GM19328 (cell line): ENCODE results near the gene COL18A1.
"Not testable (repeated sequence)": the region's sequence is repeated elsewhere in the genome, so short reads cannot be mapped to it uniquely, and the experiment has no call there.

Source experiments
- ATAC-seq: cut with Tn5 transposase; IDR thresholded peaks from one replicate; pipeline ENCODE4 v1.9.1; 2021; ENCODE audit warnings: mild to moderate bottlenecking, moderate library complexity; ENCODE audit not compliant: unreplicated experiment

Gene COL18A1

DNA sequence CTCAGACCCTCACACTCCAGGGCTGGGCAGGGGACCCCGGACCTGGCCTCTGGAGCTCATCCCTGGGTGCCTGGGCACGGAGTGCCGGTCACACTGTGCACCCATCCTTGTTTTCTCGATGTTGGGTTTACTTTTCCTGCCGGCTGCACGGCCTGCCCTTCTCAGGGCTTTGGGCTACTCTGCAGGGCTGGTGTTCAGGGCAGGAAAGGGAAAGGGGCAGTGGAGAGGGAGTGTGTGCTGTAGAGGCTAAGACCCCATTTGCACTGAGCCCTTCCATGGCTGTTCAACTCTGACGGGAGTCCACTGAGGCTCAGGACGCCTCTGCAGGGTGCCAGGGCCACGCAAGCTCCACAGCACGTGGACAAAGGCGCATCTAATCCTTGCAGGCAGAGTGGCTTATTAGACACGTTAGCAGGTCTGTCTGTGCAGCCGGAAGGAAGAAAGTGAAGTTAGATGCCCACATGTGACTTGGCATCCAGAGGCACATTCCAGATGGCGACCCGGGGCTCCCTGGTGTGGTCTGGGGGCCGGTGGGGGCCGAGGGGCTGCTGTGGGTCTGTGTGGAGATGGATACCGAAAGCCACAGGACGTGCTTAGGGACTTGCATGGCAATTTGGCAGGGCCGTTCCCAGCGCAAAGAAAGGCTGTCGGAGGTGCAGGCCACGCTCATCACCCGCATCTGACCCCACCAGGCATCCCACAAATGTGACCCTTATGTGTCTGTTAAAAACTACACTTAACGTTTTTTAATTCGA, 33.6 kb downstream of the COL18A1 start:
- ATAC-seq = no peak

DNA sequence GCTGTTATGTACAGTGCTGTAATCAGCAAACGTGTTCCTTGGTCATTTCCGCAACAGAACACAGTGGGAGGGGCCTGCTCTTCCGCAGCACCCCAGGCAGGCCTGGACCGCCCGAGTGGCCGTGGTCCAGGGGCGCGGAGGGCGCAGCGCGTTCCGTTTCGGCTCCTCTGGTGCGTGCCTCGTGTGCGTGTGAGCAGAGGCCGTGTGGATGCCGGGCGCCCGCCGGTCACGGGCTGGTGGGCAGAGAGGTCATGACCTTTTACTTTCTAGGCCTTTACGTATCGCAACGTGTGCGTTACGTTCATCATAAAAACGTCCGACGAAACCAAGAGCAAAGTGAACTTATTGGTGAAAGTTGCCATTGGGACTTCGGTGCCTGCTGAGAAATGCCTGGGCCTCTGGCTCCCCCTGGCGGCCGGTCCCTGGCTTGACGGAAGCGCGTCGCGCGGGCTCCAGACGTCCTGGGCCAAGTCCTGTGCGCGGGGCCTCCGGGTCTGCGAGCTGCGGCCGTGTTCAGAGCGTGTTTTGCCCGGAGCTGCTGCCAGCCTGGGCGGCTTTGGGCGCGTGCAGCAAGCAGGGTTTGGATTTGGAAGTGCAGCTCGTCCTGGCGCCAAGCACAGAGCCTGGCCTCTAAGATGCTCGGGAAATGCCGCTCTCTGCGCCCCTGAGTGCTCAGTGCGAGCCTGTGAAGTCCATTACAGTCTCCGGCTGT, 34.4 kb downstream of the COL18A1 start:
- ATAC-seq = no peak

DNA sequence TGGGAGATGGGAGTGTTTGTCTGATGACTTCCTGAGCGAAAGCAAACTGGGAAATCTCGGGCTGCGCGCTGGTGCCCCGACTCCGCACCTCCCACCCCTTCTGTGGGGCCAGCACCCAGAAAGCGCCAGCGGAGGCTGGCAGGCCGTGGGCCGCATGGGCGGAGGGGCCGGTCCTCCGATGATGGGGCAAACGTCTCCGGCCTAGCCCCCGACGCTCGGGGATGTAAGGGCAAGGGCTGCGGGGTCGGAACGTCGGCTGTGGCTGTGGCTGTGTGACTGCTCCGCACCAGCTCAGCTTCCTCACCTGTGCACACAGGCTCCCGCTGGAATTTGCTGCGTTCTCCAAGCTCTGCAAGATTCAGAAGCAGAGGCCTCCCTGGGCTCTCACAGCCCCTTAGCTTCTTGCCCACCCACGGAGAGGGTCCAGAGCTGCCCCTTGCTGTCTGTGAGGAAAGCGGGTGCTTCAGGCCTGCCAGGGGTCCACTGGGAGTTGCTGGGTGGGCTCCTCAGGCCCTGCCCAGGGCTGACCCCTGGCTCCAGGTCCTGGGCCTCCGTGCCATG, 35.0 kb downstream of the COL18A1 start:
- ATAC-seq = no peak

DNA sequence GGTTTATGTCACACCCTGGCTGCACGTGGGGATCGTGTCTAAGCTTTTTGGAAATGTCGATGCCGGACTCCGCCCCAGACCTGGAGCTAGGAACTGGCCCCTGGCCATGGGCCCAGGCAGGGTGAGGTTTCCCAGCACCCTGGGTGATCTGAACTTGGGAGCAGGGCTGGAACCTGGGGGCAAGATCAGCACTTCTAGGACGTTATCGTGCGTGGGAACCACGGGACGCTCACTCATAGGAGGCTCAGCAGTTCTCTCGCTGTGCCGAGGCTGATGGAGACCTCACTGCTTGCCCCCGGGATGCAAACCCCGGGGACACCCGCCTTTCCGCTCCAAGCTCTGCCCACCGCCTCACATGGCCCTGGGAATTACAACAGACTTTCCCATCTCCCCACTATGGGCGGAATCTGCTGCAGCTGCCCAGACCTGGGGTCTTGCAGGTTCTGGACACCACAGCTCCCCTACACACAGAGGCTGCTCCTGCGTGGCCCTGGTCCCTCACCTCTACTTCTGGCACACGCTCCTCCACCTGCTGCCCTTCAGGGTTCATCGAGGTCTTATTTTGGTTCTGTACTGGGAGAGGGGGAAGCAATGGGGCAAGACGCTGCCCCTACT, 35.9 kb downstream of the COL18A1 start:
- ATAC-seq = no peak

DNA sequence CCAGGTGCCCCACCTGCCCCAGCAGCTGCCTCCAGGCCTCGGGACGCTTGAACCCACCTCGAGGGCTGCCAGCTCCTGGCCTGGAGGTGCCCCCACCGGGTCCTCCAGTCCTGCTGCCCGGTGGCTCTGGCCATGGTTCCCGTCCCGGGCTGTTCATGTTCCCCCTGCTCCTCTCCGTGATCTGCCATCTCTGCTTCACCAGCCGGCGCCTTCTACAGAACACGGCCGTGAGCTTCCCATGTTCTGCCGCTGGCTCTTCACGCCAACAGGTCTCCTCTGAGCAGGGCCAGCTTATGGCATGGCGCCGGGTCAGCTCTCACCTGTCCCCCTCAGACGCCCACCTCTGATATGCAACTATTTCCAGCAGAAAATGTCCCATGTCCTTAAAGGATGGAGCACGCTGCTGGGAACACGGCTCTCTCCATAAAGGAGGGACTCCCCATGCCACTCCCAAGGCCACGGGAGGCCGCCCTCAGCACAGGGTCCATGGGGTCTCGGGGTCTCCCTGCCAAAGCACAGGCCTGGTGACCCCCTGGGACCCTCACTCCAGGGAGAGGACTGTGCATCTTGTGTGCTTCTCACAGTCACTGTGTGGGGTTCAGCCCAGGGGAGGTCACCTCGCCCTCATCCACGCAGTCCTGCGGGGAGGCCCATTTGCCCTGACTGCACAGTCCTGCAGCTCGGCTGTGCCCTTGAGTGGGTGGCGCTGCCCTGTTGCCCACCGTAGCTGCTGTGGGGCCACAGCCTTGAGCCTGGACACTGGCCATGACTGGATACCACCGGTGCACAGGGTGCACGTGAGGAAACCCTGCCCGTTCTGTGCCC, 36.7 kb downstream of the COL18A1 start:
- ATAC-seq = no peak

DNA sequence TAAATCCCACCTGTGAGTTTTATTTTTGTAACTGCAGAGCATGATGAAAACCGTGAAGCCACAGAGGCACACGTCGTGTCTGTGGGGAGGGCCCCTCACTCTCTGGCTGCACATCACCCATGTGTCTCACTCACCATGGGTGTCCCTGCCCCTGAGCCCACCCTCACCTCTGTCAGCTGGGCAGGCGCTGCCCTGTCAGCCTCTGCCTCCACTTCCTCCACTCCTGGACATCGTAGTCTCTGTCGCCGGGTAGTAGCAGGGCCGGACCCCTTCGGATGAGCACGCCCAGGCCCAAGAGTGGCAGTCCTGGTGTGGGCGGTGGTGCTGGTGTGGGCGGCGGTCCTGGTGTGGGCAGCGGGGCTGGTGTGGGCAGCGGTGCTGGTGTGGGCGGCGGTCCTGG, 37.3 kb downstream of the COL18A1 start:
- no peak for ATAC-seq

DNA sequence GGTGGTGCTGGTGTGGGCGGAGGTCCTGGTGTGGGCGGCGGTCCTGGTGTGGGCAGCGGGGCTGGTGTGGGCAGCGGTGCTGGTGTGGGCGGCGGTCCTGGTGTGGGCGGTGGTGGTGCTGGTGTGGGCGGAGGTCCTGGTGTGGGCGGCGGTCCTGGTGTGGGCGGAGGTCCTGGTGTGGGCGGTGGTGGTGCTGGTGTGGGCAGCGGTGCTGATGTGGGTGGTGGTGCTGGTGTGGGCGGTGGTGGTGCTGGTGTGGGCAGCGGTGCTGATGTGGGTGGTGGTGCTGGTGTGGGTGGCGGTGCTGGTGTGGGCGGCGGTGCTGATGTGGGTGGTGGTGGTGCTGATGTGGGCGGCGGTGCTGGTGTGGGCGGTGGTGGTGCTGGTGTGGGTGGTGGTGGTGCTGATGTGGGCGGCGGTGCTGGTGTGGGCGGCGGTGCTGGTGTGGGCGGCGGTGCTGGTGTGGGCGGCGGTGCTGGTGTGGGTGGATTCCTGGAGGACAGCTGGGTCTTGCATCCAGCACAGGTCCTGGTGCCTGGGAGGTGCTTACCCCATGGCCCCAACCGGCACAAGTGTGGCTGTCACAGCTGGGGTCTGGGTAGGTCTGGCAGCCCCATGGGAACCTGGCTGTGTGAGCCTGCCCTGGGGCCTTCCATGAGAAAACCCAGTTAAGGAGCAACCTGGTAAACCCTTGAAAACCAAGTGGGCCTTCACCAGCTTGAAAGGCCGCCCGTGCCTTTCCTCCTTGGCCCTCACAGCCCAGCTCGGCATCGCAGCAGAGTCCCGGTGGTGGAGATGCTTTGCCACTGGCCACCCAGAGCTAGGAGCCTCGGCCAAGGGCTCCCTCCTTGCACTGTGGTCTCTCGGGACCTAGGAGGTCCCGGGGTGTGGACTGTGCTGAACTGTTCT, 38.0 kb downstream of the COL18A1 start:
- not testable (repeated sequence) for ATAC-seq

DNA sequence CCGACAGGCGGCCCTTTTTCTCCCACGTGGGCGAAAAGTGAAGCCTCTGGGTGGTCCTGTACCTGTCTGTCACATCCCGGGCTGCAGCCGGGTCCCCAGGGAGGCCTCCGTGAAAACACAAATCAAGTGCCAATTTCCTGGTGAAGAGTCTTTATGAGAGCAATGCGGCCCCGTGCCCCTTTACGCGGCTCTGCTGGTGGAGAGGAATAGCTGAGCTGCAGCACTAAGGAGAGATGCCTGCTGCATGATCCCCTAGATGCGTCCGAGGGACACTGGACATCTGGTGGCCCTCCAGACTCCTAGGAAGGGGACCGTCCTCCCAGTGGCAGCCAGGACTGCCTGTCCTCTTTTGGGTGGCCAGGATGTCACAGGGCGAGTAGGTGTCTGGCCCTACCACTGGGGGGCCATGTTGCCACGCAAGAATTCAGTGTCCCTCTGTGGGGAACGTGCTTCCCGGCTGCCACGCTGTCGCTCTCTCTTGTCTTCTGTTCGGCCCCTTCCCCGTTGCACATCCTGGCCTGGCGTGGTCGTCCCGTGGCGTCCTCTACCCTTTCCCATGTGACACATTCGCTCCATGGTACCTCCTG, 38.7 kb downstream of the COL18A1 start:
- no peak for ATAC-seq

DNA sequence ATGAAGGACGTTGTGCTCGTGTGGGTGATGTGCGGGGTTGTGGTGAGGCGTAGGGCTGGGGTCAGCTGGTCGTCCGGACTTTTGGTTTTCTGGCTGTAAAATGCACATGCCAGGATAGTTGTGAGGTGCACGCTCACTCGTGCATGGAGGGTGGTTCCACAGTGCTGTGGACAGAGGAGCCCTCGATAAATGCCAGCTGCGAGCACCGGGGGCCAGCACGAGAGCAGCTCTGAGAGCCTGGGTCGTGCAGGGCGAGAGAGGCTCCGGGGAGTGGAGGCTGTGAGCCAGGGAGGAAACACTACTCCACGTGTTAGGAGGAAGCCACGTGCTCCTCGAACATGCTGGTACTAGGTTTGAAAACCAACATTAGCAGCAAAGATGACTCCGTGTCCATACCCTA, 39.4 kb downstream of the COL18A1 start:
- ATAC-seq = no peak

DNA sequence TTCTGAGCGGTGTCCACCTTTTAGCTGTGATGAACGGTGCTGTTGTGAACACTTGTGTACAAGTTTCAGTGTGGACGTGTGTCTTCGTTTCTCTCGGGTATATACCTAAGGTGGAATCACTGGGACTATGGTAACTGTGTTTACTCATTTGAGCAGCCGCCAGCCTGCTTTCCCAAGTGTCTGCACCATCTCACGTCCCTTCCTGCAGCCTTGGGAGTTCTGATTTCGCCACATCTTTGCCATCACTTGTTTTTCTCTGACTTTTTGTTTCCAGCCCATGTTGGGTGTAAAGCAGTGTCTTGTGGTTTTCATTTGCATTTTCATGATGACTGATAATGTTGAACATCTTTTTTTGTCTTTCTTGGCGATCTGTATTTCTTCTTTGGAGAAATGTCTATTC, 40.4 kb downstream of the COL18A1 start:
- no peak for ATAC-seq

DNA sequence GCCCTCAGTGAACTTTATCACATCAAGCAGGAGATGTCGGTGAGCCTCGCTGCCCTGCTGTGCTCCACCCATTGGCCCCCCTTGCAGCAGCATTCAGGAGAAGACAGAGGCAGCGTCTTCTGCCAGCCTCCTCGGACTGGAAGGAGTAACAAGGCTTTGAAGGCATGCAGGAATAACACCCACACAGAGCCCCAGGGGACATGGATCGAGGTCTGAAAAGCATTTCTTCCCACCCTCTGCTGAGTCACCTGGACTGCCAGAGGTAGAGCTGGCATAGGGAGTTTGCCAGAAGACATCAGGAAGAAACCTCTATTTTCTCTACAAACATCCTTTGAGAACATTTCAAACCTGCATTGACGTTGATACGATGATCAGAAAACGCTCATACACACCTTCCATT, 42.9 kb downstream of the COL18A1 start:
- no peak for ATAC-seq

DNA sequence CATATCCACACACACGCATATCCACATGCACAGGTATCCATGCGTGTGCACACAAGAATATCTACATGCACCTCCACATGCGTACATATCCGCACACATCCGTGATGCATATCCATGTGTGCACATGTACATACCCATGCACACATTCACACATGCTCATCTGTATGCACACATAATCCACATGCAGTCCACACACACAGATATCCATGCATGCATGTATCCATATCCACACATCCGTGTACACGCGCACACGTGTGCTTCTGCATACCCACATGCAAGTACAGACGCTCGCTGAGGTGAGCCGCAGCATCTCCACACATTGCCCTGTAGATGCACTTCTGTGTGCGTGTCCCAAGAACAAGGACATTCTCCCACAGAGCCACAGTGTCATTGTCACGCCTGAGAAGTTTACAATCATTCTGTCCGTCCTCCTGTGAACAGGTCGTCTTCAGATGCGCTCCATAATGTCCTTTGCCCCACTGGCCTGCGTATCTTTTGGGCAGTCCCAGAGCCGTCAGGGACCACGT, 43.4 kb downstream of the COL18A1 start:
- no peak for ATAC-seq

DNA sequence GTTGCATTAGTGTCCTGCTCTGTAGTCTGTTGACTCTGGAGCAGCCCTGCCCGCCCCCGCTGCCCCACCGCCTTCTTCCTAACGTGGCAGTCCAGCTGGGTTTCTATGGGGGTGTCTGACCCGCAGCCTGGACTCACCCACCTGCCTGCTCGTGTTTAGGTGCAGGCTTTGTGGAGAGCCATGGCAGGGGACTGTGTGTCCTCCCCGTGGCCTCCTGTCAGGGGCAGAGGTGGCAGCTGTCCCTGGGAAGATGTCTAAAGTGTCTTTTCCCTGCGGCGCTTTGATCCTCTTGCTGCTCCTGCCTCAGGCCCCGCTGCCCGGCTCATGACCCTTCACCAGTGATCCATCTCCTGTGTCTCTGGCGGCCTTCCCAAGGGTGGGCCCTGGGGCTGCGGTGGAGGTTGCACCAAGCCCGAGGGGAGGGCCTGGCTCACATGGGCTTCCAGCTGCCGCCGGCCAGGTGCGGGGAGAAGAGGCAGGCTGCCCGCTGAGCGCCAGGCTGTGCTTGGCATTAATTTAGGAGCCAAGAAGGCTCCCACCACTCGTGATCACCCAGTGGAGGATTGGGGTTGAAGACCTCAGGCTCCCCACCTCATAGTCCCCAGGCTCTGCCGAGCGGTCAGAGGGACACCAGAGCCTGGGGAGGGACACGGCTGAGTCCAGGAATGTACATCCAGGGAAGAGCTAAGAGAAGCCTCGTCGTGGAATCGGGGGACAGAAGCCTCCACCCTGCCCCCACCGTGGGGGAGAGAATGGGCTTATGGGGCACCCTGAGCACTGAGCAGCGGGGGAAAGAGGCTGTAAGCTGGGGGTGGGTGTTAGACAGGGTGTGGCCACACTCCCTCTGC, 44.1 kb downstream of the COL18A1 start:
- ATAC-seq = no peak

DNA sequence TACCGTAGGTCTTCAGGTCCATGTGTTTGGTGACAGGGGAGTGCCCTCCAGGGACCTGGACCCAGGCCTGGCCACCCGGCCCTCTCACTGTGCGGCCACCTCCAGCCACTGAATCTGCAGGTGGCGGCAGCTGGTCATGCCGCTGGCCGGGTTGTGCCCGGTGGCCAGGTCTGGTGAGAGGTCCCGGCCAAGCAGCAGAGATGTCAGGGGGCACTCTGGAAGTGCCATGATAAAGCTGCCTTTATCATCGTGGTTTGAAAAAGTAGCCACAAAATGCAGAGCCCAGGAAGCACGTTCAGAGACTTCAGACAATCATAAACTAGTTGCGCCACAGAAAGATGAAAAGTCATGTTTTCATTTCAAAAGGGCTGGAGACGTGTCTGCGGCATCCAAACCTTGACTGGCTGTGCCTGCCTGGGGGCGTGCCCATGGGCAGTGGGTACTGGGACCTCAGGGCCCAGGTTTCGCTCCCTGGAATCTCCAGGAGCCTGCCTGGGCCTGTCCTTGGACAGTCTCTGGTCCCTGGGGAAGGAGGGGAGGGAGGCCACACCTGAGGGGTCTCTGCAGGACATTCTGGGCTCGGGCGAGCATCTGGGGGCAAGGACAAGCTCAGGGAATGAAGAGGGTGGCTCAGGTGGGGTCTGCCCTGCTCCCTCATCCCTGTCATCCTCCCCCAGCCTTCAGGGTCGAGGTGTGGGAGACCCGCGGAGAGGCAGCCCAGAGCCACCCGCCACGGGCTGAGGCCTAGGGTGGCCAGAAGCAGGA, 44.9 kb downstream of the COL18A1 start:
- no peak for ATAC-seq

DNA sequence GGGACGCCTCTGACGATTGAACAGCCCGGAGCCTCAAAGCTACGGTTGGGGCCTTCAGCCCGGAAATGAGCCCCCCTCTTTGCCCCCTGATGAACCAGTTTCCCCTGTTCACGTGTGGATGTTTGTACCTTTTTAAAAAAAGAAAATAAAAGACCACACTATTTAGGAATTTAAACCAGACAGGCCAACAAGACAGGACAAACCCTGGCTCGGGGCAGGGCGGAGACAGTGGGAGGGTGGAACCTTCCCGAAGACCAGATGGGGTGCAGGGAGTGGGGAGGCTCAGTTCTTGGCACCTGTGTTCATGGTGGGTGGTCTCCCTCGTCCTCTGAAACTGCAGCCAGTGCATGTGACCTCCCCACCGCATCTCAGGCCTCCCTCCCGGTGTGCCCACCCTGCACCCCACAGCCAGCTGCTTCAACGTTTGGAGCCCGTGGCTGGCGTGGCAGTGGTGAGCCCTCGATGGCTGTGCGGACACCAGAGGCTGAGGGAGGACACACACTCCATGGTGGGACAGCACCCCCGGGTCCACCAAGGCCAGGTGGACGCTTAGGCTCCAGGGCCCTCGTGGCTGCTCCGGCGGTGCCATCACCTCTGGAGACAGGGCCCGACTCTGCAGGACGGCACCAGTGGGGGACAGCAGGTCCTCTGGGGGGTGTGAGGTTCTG, 45.6 kb downstream of the COL18A1 start:
- no peak for ATAC-seq

DNA sequence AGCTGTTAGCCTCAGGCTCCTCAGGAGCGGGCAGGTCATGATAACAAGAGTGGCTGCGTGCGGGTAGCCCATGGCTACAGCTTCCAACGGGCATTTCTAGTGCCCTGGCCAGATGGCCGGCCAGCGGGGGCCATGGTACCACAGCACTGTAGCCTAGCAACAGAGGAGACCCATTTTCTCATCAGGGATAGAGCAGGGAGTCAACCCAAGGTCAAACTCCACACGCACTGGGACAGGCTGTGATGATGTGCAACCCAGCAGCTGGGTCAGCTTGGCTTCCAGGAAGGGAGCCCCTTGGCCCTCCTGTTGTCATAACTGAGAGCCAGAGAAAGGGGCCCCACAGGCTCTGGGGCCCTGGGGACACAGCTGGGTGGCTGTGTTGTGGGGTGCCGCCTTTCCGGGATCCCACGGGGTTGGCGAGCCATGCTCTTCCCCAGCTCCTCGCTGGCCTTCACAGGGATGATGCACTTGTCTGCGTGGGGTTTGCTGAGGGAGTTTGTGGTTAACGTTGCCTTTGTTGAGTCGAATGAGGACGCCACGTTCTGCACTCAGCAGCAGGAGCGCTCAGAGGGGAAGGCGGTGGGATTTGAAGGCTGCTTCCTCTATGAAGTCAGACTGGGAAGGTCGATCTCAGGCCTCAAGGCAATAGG, 46.3 kb downstream of the COL18A1 start:
- ATAC-seq = no peak

DNA sequence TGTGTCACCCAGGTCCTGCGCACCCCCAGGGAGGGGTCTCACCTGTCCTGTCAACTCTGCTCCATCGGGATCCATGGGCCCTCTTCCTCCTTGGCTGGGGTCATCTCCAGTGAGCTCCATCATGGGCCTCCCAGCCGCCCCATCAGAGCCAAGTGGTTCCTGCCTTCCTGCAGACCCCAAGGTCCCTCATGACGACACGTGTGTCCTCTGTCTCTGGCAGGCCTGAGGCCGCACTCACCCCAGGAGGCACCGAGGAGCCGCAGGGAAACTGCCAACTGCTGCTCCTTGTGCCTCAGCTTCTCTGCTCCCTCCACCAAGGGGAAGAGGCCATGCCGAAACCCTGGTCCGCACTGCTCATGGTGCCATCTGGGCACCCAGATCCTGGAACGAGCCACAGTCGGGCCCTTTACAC, 46.8 kb downstream of the COL18A1 start:
- ATAC-seq = no peak
